Measurements from ENCODE around the gene HOXC12. TPM values are rescaled to one million over a fixed set of nuclear protein-coding genes. Genes with fewer than 3 reads are reported as not detected.

Gene HOXC12, protein sequence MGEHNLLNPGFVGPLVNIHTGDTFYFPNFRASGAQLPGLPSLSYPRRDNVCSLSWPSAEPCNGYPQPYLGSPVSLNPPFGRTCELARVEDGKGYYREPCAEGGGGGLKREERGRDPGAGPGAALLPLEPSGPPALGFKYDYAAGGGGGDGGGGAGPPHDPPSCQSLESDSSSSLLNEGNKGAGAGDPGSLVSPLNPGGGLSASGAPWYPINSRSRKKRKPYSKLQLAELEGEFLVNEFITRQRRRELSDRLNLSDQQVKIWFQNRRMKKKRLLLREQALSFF
- total RNA-seq (2021; fragmentation: NEBNext Ultra II Directional; extraction: Animal tissue kit (Norgen Biotek cat#: 25700)) (not detected in 2 replicates), polyA plus RNA-seq (2011; rRNA removed) (not detected in 2 replicates), polyA minus RNA-seq (2011; rRNA and poly(A)+ RNA removed) (not detected in 2 replicates)
- not detected for polyA plus RNA-seq (2011; cell fraction: cytosol; rRNA removed)
- not detected for polyA plus RNA-seq (2011; cell fraction: nucleus; rRNA removed)
- not detected in 4 replicates for polyA plus RNA-seq (2012, experiment 1 of 2)
- polyA plus RNA-seq (2012, experiment 2 of 2): not detected
- polyA plus RNA-seq (2013, experiment 1 of 2): not detected
- not detected for polyA plus RNA-seq (2013, experiment 2 of 2)
- polyA minus RNA-seq (2011; cell fraction: cytosol; rRNA and poly(A)+ RNA removed): not detected
- polyA minus RNA-seq (2011; cell fraction: nucleus; rRNA and poly(A)+ RNA removed): not detected
- long read RNA-seq, experiment 1: 0 reads
- long read RNA-seq, experiment 2: 0 reads

DNA sequence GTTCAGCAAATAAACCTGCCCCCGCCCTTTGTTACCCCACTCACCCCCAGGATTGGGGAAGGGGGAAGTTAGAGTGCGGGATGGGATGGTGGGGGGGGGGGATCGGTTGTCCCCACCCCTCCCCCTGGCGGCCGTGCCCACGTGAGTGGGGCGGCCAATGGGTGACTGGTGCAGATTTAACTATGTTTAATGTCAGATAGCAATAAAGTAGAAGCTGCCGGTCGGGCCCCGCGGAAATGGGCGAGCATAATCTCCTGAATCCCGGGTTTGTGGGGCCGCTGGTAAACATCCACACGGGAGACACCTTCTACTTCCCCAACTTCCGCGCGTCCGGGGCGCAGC is at the start of gene HOXC12:
Gene HOXC12 (plus strand): TSS at position 210 of the 342 bp plus-strand sequence. CDS start 27 bp downstream, at position 237.
- H3K14ac ChIP-seq (ENCODE audit: insufficient read length): no peak within 1 kb of the TSS
- H2BK5ac ChIP-seq (ENCODE audit: low read depth, low read length): no peak within 1 kb of the TSS
- no peak within 1 kb of the TSS for H4K5ac ChIP-seq (ENCODE audit: insufficient read length, low read depth, low read length)
- no peak within 1 kb of the TSS for H3K9ac ChIP-seq (replicated peaks in 1 of 4; ENCODE audit: extremely low read depth in 1 of 4, low read depth in 3 of 4, low read length in 3 of 4)
- no peaks in the 10 kb centered on the region for H3K79me2 ChIP-seq (ENCODE audit: control insufficient read depth in 1 of 2, insufficient read depth in 2 of 2, low read length in 2 of 2)
- no peak within 1 kb of the TSS for H3K23ac ChIP-seq (ENCODE audit: insufficient read length)
- peak within 1 kb of the TSS; percentile 94 for H2BK12ac ChIP-seq (ENCODE audit: low read depth, low read length)
- H4K20me1 ChIP-seq (replicated peaks in 1 of 2; ENCODE audit: control insufficient read depth in 1 of 2, insufficient read depth in 2 of 2, low read length in 2 of 2): peaks cover 32 to 61% of the 10 kb centered on the region in 2 experiments
- 23% methylated on average over 14 of the region's 20 CpGs; no CpG with 5 or more reads in 1 of the 2 experiments for WGBS, 2 experiments (ENCODE audit: extremely low coverage in 1 of 2, insufficient coverage in 1 of 2, insufficient read length in 1 of 2, insufficient replicate concordance in 2 of 2, low coverage in 1 of 2, low lambda C conversion rate in 2 of 2, missing lambda C conversion rate in 1 of 2)
- no peak within 1 kb of the TSS; the same call in 1 of the 2 replicates for H3K18ac ChIP-seq (ENCODE audit: extremely low read depth, low read length)
- no peak within 1 kb of the TSS for H2AFZ ChIP-seq (ENCODE audit: low read length)
- ChIA-PET CTCF (ENCODE audit: partially characterized antibody) (interaction anchor here (0.6 to 5.6 kb wide), 8 partner anchors 10 to 199 kb away, joined by 3 to 40 read pairs (median 4); partner anchors contain the start of gene HOXC10), POLR2A (ENCODE audit: partially characterized antibody) (interaction anchor here (2.5 kb wide), 1 partner anchor 11 kb away, joined by 9 read pairs; no protein-coding TSS in a partner anchor)
- DNase-seq (ENCODE audit: low read depth in 1 of 2, low spot score in 2 of 2) (no peak), FAIRE-seq (no peak)
- no peaks in the 10 kb centered on the region for H3K79me1 ChIP-seq (ENCODE audit: low read depth, low read length)
- H2BK120ac ChIP-seq (replicated peaks; ENCODE audit: low read depth, low read length): no peak within 1 kb of the TSS
- H3K4me2 ChIP-seq (ENCODE audit: insufficient read depth in 1 of 2, low read depth in 2 of 2, low read length in 2 of 2): peak within 1 kb of the TSS in 1 of 2 experiments; percentile 19; a peak in 1 of 4 replicates
- H3K27me3 ChIP-seq (replicated peaks in 1 of 4; ENCODE audit: control insufficient read depth in 3 of 4, extremely low read depth in 1 of 4, insufficient read depth in 3 of 4, low read length in 3 of 4): peaks cover 100% of the 10 kb centered on the region in 4 experiments
- peak within 1 kb of the TSS in 1 of 4 experiments; percentile 13; a peak in 1 of 8 replicates for H3K4me3 ChIP-seq (ENCODE audit: extremely low read depth in 1 of 4, insufficient read depth in 2 of 4, low read depth in 3 of 4, low read length in 4 of 4)
- H3K56ac ChIP-seq (replicated peaks; ENCODE audit: insufficient read length, low read depth, low read length): no peak within 1 kb of the TSS
- no peak within 1 kb of the TSS for H2BK20ac ChIP-seq (ENCODE audit: low read length)
- peak within 1 kb of the TSS; percentile 81; the same call in 1 of the 2 replicates for H2BK15ac ChIP-seq (ENCODE audit: low read length)
- H3K27ac ChIP-seq (ENCODE audit: low read depth, low read length): no peak within 1 kb of the TSS
- no peaks in the 10 kb centered on the region for H3K23me2 ChIP-seq (ENCODE audit: low read depth, low read length)
- H3K4me1 ChIP-seq (replicated peaks in 1 of 4; ENCODE audit: control insufficient read depth in 3 of 4, insufficient read depth in 4 of 4, low read length in 3 of 4): peaks cover 0 to 16% (median 4%) of the 10 kb centered on the region in 4 experiments; a peak in 6 of 7 replicates
- H3K4ac ChIP-seq (replicated peaks; ENCODE audit: insufficient read length, low read depth, low read length): no peak within 1 kb of the TSS
- peaks cover 0 to 9% (median 0%) of the 10 kb centered on the region in 4 experiments; a peak in 1 of 8 replicates for H3K36me3 ChIP-seq (ENCODE audit: control insufficient read depth in 2 of 4, insufficient read depth in 4 of 4, low read length in 3 of 4)
- H4K8ac ChIP-seq (ENCODE audit: extremely low read depth, insufficient read depth, low read length): peak within 1 kb of the TSS; percentile 82; the same call in 1 of the 2 replicates
- H2AK5ac ChIP-seq (ENCODE audit: low read depth, low read length): 0 out of 2 replicates have a peak within 1 kb of the TSS, but pooled peaks have one; percentile 48
- H4K91ac ChIP-seq (replicated peaks; ENCODE audit: insufficient read length, low read length): no peak within 1 kb of the TSS
- no peaks in the 10 kb centered on the region; a peak in 1 of 4 replicates for H3K9me3 ChIP-seq (ENCODE audit: insufficient read depth in 2 of 2, low read depth in 1 of 2, low read length in 1 of 2)
- TF ChIP-seq YY1 (IDR thresholded peaks at IDR 0.05; ENCODE audit: low read depth, low read length): no peak
- TF ChIP-seq POLR2A (IDR thresholded peaks at IDR 0.05; ENCODE audit: control extremely low read depth in 1 of 2, low read depth in 2 of 2, low read length in 2 of 2): no peak
- TF ChIP-seq CHD1 (IDR thresholded peaks at IDR 0.05; ENCODE audit: low read depth, low read length): no peak
- no peak for TF ChIP-seq RNF2 (IDR thresholded peaks at IDR 0.05; ENCODE audit: borderline replicate concordance, low read depth, low read length, missing control alignments, poor library complexity, severe bottlenecking)
- TF ChIP-seq, protein P1, sequence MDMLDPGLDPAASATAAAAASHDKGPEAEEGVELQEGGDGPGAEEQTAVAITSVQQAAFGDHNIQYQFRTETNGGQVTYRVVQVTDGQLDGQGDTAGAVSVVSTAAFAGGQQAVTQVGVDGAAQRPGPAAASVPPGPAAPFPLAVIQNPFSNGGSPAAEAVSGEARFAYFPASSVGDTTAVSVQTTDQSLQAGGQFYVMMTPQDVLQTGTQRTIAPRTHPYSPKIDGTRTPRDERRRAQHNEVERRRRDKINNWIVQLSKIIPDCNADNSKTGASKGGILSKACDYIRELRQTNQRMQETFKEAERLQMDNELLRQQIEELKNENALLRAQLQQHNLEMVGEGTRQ (IDR thresholded peaks at IDR 0.05; ENCODE audit: low read length): no peak; the same call in 1 of the 2 replicates
- no peak for TF ChIP-seq CHD2 (IDR thresholded peaks at IDR 0.05; ENCODE audit: low read length)
- no peak for TF ChIP-seq TEAD4 (IDR thresholded peaks at IDR 0.05; ENCODE audit: low read depth, low read length)
- no peak for TF ChIP-seq SP4 (IDR thresholded peaks at IDR 0.05; ENCODE audit: low read length)
- TF ChIP-seq SP1 (IDR thresholded peaks at IDR 0.05; ENCODE audit: low read depth, low read length): no peak
- TF ChIP-seq PHF8 (conservative IDR thresholded peaks at IDR 0.05; ENCODE audit: low read depth, low read length): no peak

All from H1 (cell line).